GM12872 (cell line): Measurements from ENCODE around the gene MESD.

Source experiments
- CTCF ChIP-seq: IDR thresholded peaks from 3 replicates; pipeline ENCODE4 v1.5.1; 2011; ENCODE audit warnings: low read depth, mild to moderate bottlenecking, low read length, moderate library complexity; ENCODE audit not compliant: insufficient read depth

Gene MESD

GRCh38 chr15:80940331-80940730, 49.3 kb downstream of the MESD start:
- TF ChIP-seq CTCF, result no peak

GRCh38 chr15:80939216-80939615, 50.4 kb downstream of the MESD start:
- no peak for TF ChIP-seq CTCF

GRCh38 chr15:80937718-80938117, 51.9 kb downstream of the MESD start:
- no peak for TF ChIP-seq CTCF

GRCh38 chr15:80936288-80937078, 53.1 kb downstream of the MESD start:
- no peak for TF ChIP-seq CTCF

- TF ChIP-seq CTCF, result no peak
These were observed 54.8 kb downstream of the MESD start for GRCh38 chr15:80934761-80935221.

- TF ChIP-seq CTCF, result no peak
These were observed 56.6 kb downstream of the MESD start for GRCh38 chr15:80932989-80933388.

- no peak for TF ChIP-seq CTCF
These were observed 57.2 kb downstream of the MESD start for GRCh38 chr15:80932513-80932815.
